NCI-H2029 (cell line): Measurements from ENCODE around the gene DUSP1.

Experiments used
- DNase-seq: peaks from one replicate; lab custom pipeline; 2025; lab: John Stamatoyannopoulos, UW

Gene DUSP1

DNA sequence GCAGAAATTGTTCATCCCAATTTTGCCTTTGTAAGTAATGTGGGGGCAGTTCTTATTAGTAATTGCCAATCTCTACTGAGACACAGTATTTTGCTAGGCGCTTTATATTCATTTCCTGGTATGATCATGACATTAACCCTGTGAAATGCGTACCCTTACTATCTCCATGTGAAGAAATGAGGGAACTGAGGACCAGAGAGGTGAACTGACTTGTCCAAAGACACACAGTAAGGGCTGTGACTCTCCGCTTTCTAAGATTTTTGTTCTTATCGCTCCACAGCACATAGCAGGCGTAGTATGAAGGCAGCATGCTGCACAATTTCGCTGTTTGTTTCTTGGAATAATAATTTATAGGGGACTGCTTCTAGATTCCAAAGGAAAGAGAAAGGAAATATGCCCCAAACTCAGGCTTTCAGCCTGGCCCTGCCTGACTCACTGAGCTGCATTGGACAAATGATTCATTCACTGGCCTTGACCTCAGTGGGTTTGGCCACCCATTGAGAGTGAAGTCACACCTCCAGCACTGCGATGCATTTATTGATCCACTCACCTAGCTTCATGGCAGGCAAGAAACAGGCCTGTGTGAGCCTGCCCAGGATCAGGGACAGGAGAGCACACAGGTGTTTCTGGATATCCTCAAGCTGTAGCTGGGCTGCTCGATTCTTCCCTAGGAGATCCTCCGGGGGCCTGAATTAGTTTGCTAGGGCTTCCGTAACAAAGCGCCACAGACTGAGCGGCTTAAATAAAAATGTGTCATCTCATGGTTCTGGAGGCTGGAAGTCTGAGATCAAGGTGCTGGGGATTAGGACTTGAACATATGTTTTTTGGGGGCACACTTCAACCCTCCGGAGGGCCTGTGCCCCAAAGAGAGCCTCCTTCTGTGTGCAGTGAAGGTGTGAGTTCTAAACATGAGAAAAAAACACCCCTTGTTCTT is 7.2 kb upstream of the DUSP1 start:
- no peak for DNase-seq

- no peak for DNase-seq
Observed at GRCh38 chr5:172776235-172776594, 5.2 kb upstream of the DUSP1 start.

- no peak for DNase-seq
Observed at GRCh38 chr5:172775326-172776234, 4.6 kb upstream of the DUSP1 start.

- DNase-seq, result no peak
Observed at GRCh38 chr5:172774561-172775315, 3.7 kb upstream of the DUSP1 start.

DNA sequence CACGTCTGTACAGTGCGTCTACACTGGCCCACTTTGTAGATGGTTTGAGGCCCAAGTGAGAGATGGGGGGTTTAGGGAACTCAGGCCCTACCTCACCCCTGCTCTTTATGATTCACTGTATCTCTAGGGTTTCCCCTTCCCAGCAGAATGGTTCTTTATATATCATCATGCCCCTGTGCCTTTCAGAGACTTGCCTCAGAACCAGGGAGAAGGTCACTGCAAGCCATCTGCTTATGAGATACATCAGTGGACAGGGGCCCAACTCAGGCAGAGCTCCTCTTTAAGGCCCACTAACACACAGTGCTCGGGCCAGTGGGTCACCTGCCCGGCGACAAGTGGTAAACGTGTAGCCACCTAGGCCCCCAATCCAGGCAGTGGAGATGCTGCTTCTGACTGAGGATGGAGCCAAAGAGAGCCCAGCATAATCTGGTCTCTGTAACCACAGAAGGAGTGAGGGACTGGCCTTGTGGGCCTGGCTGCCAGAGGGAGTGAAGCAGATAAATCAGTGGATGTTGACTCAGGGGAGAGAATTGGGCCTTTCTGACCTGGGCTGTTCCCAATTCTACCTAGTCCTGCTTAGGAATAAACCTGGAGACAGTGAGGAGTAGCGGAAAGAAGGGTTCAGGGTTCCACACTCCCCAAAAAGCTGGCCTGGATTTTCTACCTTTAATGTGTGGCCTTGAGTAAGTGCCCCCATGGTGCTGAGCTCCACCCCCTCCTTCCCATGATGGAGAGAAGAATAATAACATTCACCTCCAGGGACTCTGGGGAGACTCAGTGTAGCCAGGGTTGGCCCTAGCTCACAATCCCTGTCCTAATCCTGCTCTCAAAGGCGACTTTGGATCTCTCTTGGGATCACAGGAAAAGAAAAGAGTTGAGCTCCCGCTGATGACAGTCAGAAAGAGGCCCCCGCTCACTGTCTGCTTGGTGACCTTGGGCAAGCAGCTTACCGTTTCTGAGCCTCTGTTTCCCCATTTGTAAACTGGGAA is 2.8 kb upstream of the DUSP1 start:
- no peak for DNase-seq

DNA sequence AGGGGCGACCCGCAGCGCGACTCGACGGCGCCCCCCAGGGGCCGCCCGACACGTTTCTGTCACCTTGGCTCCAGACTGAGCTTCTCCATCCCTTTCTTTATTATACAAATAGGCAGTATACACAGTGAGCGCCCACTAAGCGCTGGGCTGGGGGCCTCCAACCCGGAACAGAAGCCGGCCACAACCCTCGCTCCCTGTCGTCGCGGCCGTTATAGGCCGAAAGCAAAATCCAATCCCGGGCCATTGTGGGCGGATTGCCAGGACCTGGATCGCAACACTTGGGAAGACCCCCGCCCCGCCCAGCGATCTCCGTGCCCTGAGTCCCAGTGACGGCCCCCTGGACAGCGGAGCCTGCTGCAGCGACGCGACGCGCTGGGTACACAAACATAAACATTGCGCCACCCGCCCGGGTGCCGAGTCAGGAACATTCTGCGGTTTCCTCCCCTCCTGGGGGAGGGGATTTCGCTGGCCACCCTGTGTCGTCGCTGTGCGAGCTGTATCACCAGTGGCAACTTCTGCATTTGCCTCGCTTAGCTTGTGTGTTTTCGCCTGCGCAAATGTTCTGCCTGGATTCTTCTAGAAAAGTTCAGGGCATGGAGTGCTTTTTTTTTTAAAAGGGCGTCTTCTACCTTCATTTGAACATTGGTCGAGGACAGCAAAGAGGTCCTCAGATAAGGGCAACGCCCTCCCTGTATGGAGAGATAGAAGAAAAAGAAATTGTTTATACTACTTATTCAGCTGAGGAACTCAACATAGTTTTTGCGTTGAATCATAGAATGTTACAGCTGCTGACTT is 1.3 kb upstream of the DUSP1 start:
- DNase-seq, result peak; percentile 55

DNA sequence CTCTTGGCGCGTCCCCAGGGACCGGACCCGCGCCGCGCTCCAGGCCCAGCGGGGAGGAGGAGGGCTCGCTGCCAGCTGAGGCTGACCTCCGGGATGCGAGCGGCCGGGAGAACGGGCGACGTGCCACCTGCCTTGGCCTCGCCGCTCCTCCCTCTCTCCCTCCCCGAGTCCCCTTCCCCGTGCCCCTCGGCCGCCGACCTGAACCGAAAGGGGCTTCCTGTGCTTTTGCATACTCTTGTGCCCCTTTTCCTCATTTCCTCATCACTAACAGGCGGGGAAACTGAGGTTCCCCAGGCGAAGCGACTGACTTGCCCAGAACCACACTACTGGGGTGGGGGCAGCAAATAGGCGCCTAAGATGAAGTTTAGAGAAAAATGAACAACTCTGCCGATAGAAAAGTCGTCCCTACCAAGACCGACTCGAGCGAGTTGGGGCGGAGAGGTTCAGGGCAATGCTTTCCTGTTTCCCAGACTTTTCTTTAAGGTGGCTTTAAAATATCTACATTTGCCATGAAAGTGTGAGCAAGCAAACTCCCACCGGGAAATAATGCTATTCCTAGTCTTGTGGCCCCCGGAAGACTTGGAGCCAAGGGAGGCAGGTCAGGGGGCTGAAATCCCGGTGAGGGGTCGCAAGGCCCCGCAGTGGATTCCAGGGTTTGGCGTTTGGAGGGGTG is 580 bp upstream of the DUSP1 start:
- DNase-seq, result no peak

- DNase-seq, result no peak
Observed at GRCh38 chr5:172770374-172770674, 671 bp downstream of the DUSP1 start.

GRCh38 chr5:172769616-172770373 is 1.2 kb downstream of the DUSP1 start:
- DNase-seq, result no peak

DNA sequence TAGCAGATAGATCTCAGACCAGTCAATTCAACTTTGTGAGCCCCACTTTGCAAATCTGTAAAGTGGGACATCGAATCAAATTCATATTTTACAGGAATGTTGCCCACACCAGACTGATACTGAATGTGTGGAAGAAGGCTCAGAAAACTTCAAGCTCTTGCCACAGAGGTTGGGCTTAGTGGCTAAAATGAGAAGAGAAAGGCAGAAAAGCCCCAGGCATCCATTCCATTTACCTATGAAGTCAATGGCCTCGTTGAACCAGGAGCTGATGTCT is 1.7 kb downstream of the DUSP1 start:
- no peak for DNase-seq

DNA sequence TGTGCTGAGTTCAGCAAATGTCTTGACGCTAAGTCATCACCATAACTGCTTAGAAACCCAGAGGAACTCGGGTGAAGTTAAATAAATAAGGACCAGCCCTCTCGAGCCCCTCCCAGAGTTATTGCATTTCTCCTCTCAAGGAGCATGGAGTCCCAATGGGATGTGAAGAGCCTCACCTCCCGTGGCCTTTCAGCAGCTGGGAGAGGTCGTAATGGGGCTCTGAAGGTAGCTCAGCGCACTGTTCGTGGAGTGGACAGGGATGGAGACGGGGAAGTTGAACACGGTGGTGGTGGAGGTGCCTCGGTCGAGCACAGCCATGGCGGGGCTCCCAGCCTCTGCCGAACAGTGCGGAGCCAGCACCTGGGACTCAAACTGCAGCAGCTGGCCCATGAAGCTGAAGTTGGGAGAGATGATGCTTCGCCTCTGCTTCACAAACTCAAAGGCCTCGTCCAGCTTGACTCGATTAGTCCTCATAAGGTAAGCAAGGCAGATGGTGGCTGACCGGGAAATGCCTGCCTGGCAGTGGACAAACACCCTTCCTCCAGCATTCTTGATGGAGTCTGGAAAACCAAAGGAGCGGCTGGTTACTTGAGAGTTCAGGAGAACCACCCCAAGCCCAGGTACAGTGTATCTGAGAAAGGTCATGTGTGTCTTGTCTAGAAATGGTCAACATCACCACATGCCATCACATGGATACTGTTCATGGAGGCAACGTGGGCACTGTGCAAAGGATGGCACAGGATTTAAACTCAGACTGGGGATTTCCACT is 2.2 kb downstream of the DUSP1 start:
- DNase-seq, result no peak

- DNase-seq, result no peak
Observed at GRCh38 chr5:172768098-172768572, 2.9 kb downstream of the DUSP1 start.

- peak; percentile 42 for DNase-seq
Observed at GRCh38 chr5:172766287-172767108, 4.5 kb downstream of the DUSP1 start.

- no peak for DNase-seq
Observed at GRCh38 chr5:172765766-172766286, 5.2 kb downstream of the DUSP1 start.

DNA sequence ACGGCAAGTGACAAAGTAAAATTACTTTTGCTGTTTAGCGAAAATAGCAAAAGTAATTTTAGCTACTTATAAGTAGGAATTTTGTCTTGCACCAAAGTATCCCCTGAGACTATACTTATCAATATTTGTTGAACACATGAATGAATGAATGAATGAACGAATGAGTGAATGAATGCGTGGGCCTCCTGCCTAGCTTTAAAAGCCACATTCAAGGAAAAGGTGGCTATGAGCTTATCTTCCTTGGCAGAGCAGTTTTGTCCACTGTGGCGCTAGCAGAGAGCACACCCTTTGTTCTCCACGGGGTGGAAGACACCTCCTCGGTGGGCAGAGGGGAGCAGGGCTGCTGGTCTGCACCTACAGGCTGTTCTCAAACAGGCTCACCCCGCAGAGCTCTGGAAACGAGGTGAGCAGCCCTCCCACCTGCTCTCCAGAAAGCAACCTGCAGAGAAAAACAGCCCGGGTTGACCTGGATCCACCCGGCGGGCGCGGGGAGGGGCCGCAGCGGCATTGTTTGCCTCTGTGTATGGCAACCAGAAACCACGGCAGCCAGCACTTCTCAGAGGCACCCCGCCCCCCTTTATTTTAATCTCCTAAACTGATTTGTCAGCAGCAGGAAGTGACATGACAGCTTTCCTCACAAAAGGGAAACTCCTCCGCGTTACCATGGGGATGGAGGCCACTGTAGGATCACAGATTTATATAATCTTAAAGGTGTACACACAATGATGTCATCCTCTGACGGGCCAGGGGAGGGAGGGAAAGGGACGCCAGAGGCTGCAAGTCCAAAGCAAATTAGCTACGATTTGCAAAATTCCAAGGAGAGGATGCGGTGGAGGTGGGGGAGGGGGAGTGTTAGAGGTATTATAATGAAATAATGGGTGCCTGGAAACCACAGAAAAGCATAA is 5.9 kb downstream of the DUSP1 start:
- DNase-seq, result peak; percentile 99

DNA sequence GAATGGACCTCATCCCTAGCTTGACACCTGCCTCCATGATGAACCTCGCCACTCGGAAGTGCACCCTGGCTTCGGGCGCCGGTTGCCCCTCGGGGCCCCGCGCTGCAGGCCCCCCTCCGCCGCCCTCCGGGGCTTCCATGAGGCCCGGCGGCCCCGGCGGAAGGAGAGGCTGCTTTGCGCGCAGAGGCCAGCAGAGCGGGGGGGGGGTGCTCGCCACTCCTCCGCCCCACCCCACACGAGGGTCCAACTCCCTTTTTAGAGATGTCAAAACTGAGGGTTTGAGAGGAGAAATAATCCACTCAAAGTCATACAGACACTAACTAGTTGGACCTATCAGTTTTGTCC is 7.9 kb downstream of the DUSP1 start:
- DNase-seq, result no peak
